Measurements from ENCODE around the gene CDK2. TPM values are rescaled to one million over a fixed set of nuclear protein-coding genes. Genes with fewer than 3 reads are reported as not detected.
A peak's percentile ranks its signal among the peaks of the same experiment; 100 is the strongest.

Gene CDK2
- total and polyA plus RNA-seq, 9 of the 15 experiments (the other 6 are each of a cell fraction or from before 2014, with no cell fraction given): 17.4 to 213 (median 109) TPM

GRCh38 chr12:55925870-55926737 is 40.5 kb upstream of the CDK2 start (continued):
- no peak for TF ChIP-seq JUN (IDR thresholded peaks at IDR 0.05; ENCODE audit: borderline replicate concordance, low read depth, low read length)
- no peak for TF ChIP-seq JUN (CRISPR knock-in tag; IDR thresholded peaks at IDR 0.05; ENCODE audit: borderline replicate concordance)
- no peak for TF ChIP-seq FOXK2 (conservative IDR thresholded peaks at IDR 0.05 in 1 of 2, IDR thresholded peaks at IDR 0.05 in 1 of 2; ENCODE audit: low read depth in 2 of 2)
- TF ChIP-seq OTX1 (CRISPR knock-in tag; IDR thresholded peaks at IDR 0.05): peak; percentile 71; the same call in 1 of the 2 replicates
- 0 out of 2 replicates have a peak, but pooled peaks have one; percentile 29 for TF ChIP-seq MGA (IDR thresholded peaks at IDR 0.05)
- TF ChIP-seq ARID4B (CRISPR knock-in tag; IDR thresholded peaks at IDR 0.05): 0 out of 2 replicates have a peak, but pooled peaks have one; percentile 4
- no peak for TF ChIP-seq MEF2A (IDR thresholded peaks at IDR 0.05; ENCODE audit: control insufficient read depth, low read depth, low read length)
- TF ChIP-seq MLLT1 (IDR thresholded peaks at IDR 0.05): peak in 1 of 2 experiments; percentile 64; a peak in 1 of 4 replicates
